Loucy (cell line): ENCODE results near the gene ATAD3B.
"Not testable (repeated sequence)": the region's sequence is repeated elsewhere in the genome, so short reads cannot be mapped to it uniquely, and the experiment has no call there.

Source experiments
- H2AFZ ChIP-seq: fragments of 200-600 bp; sonication (generic); 2 replicates; pipeline ENCODE4 v1.6.0; 2016; ENCODE audit warnings: antibody characterized with exemption, mild to moderate bottlenecking, low read length, moderate library complexity
- H3F3A ChIP-seq: fragments of 200-600 bp; 2 replicates; pipeline ENCODE4 v1.6.0; 2016; ENCODE audit warnings: antibody characterized with exemption, low read depth, mild to moderate bottlenecking
- H3K27me3 ChIP-seq: fragments of 200-600 bp; sonication (generic); 2 replicates; pipeline ENCODE4 v1.6.1; 2014; ENCODE audit warnings: low read length, mild to moderate bottlenecking; ENCODE audit not compliant: insufficient read depth, poor library complexity, severe bottlenecking
- H3K36me3 ChIP-seq: fragments of 200-600 bp; sonication (generic); 2 replicates; pipeline ENCODE4 v1.6.1; 2016; ENCODE audit warnings: low read length; ENCODE audit not compliant: insufficient read depth
- H3K4me1 ChIP-seq: fragments of 200-600 bp; sonication (generic); 2 replicates; pipeline ENCODE4 v1.5.1; 2014; ENCODE audit warnings: low read length, mild to moderate bottlenecking; ENCODE audit not compliant: insufficient read depth, poor library complexity, severe bottlenecking
- H3K4me2 ChIP-seq: fragments of 200-600 bp; sonication (generic); 2 replicates; pipeline ENCODE4 v1.6.0; 2014; ENCODE audit warnings: antibody characterized with exemption, low read length, low read depth, mild to moderate bottlenecking; ENCODE audit not compliant: poor library complexity, severe bottlenecking
- H3K4me3 ChIP-seq: fragments of 200-600 bp; sonication (generic); 2 replicates; pipeline ENCODE4 v1.5.1; 2014; ENCODE audit warnings: low read length, mild to moderate bottlenecking, mixed read lengths; ENCODE audit not compliant: poor library complexity, severe bottlenecking
- H3K79me2 ChIP-seq: fragments of 200-600 bp; sonication (generic); 2 replicates; pipeline ENCODE4 v1.6.1; 2014; ENCODE audit warnings: low read length; ENCODE audit not compliant: insufficient read depth
- H3K9ac ChIP-seq: fragments of 200-600 bp; sonication (generic); 2 replicates; pipeline ENCODE4 v1.6.0; 2014; ENCODE audit warnings: mild to moderate bottlenecking, low read depth, low read length, moderate library complexity; ENCODE audit not compliant: poor library complexity, severe bottlenecking
- H3K9me2 ChIP-seq: fragments of 200-600 bp; sonication (generic); replicated peaks from 2 replicates; pipeline ENCODE4 v1.6.1; 2016; ENCODE audit warnings: low read depth, low read length, mixed read lengths
- H3K9me3 ChIP-seq: fragments of 200-600 bp; sonication (generic); 2 replicates; pipeline ENCODE4 v1.6.1; 2014; ENCODE audit warnings: mild to moderate bottlenecking, antibody characterized with exemption, low read length, low read depth; ENCODE audit not compliant: insufficient read depth
- H4K20me1 ChIP-seq: fragments of 200-600 bp; sonication (generic); 2 replicates; pipeline ENCODE4 v1.6.0; 2014; ENCODE audit warnings: antibody characterized with exemption, low read length, mild to moderate bottlenecking; ENCODE audit not compliant: insufficient read depth, poor library complexity, severe bottlenecking
- CTCF ChIP-seq: fragments of 200-600 bp; sonication (generic); conservative IDR thresholded peaks from 2 replicates; pipeline ENCODE4 v1.5.1; 2014; ENCODE audit warnings: mild to moderate bottlenecking, antibody characterized with exemption, low read length
- EZH2phosphoT487 ChIP-seq: fragments of 200-600 bp; IDR thresholded peaks from 2 replicates; pipeline ENCODE4 v1.6.1; 2018; ENCODE audit warnings: antibody characterized with exemption, mild to moderate bottlenecking, moderate library complexity, borderline replicate concordance

ATAD3B gene

GRCh38 chr1:1462318-1462966, 9.1 kb upstream of the ATAD3B start:
- Histone ChIP-seq H3K9me2 (no peaks in the 10 kb centered on the region), H3K9ac (no peak overlapping the region), H2AFZ (no peak overlapping the region), H3K9me3 (no peaks in the 10 kb centered on the region), H3K4me1 (no peaks in the 10 kb centered on the region), H3F3A (no peaks in the 10 kb centered on the region), H3K27me3 (no peaks in the 10 kb centered on the region), H3K36me3 (no peaks in the 10 kb centered on the region), H3K4me3 (no peak overlapping the region), H3K4me2 (no peak overlapping the region), H3K79me2 (no peaks in the 10 kb centered on the region), H4K20me1 (no peaks in the 10 kb centered on the region)
- TF ChIP-seq EZH2phosphoT487 (no peak), CTCF (no peak)

DNA sequence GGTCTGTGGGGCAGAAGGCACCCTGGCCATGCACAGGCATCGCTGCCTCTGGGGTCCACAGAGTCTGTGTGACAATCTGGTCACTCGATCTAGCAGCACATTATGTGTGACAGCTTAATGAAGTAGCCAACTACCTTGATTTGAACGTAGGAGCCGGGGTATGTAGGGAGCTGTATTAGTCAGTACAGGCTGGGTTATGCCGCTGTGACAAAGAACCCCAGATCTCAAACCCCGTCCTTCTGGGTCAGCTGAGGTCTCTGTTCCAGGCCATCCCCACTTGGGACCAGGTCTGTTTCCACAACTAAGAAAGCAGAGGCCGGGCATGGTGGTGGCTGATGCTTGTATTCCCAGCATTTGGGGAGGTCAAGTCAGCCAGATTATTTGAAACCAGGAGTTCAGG, 8.3 kb upstream of the ATAD3B start:
- Histone ChIP-seq H3K27me3 (no peaks in the 10 kb centered on the region), H3K9me3 (no peaks in the 10 kb centered on the region), H3K4me1 (no peaks in the 10 kb centered on the region), H3F3A (no peaks in the 10 kb centered on the region), H3K36me3 (no peaks in the 10 kb centered on the region), H3K9ac (no peak overlapping the region), H3K4me2 (no peak overlapping the region), H2AFZ (no peak overlapping the region), H3K79me2 (no peaks in the 10 kb centered on the region), H4K20me1 (no peaks in the 10 kb centered on the region), H3K4me3 (no peak overlapping the region), H3K9me2 (no peaks in the 10 kb centered on the region)
- TF ChIP-seq CTCF: no peak
- no peak for TF ChIP-seq EZH2phosphoT487

DNA sequence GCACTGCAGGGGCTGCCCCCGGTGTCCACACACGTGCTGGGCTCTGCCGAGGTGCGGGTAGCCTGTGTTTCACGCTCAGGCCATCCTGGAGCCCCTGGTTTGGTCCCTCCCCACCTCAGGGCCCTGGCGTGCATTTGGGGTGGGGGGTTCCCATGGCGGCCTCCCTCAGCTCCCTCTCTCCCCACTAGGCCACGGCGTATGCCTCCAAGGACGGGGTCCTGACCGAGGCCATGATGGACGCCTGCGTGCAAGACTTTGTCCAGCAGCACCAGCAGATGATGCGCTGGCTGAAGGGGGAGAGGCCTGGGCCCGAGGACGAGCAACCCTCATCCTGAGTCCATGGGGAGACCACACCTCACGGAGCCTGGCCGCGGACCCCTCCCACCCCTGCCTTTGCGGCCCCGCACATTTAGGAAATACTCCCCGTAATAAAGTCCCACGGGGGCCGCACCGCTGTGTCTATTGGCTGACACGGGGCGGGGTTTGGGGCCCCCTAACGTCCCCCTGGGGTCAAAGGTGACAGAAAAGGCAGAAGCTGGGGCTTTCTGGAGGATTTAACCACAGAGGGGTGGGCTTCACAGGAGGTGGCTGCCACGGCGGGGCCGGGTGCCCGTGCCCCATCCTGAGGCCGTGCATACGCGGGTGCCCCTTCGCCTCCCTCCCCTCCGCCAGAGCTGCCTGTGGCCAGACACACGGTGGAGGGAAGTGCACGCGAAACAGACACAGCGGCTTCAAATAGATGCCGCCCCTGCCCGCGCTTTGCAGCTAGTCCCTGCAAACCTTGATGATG, 3.2 kb upstream of the ATAD3B start:
- H2AFZ ChIP-seq, H3K36me3 ChIP-seq, H3F3A ChIP-seq, H3K27me3 ChIP-seq, H3K9me2 ChIP-seq, H3K4me3 ChIP-seq, H3K4me2 ChIP-seq, H3K4me1 ChIP-seq, H4K20me1 ChIP-seq, H3K9ac ChIP-seq, H3K9me3 ChIP-seq: not testable (repeated sequence)
- H3K79me2 ChIP-seq: peaks cover 11% of the 10 kb centered on the region
